Parathyroid adenoma (tissue), 2 donors: Measurements from ENCODE around the gene WNT7A.

Experiments used
- H2AFZ ChIP-seq: fragments of 300-600 bp; sonication (generic); one replicate; pipeline ENCODE4 v1.7.0; 2017; ENCODE audit warnings: antibody characterized with exemption, mild to moderate bottlenecking
- H3K27ac ChIP-seq: fragments of 300-600 bp; sonication (generic); one replicate; pipeline ENCODE4 v1.7.0; 2017
- H3K27me3 ChIP-seq: fragments of 300-600 bp; sonication (generic); one replicate; pipeline ENCODE4 v1.7.0; 2017; ENCODE audit warnings: low read length; ENCODE audit not compliant: control insufficient read depth, insufficient read depth
- H3K36me3 ChIP-seq: fragments of 300-600 bp; sonication (generic); one replicate; pipeline ENCODE4 v1.7.0; 2017; ENCODE audit warnings: low read length; ENCODE audit not compliant: control insufficient read depth, insufficient read depth
- H3K4me1 ChIP-seq: fragments of 300-600 bp; sonication (generic); one replicate; pipeline ENCODE4 v1.7.0; 2017; ENCODE audit warnings: control low read depth
- H3K4me2 ChIP-seq: fragments of 300-600 bp; sonication (generic); one replicate; pipeline ENCODE4 v1.7.0; 2017; ENCODE audit warnings: low read length
- H3K4me3 ChIP-seq: fragments of 300-600 bp; sonication (generic); one replicate; pipeline ENCODE4 v1.7.0; 2017; ENCODE audit warnings: low read depth, low read length
- H3K79me2 ChIP-seq: fragments of 300-600 bp; sonication (generic); one replicate; pipeline ENCODE4 v1.7.0; 2017; ENCODE audit warnings: control low read depth
- H3K9ac ChIP-seq: fragments of 300-600 bp; sonication (generic); one replicate; pipeline ENCODE4 v1.7.0; 2017; ENCODE audit warnings: mild to moderate bottlenecking
- H3K9me3 ChIP-seq: fragments of 300-600 bp; sonication (generic); one replicate; pipeline ENCODE4 v1.7.0; 2017; ENCODE audit warnings: low read length; ENCODE audit not compliant: control insufficient read depth
- CTCF ChIP-seq: fragments of 300-600 bp; sonication (generic); IDR thresholded peaks from one replicate; pipeline ENCODE4 v1.7.0; 2017; ENCODE audit warnings: antibody characterized with exemption, mild to moderate bottlenecking
- donor health status: primary hyperparathyroidism.

WNT7A gene

GRCh38 chr3:13822042-13822441 is 57.8 kb downstream of the WNT7A start:
- Histone ChIP-seq H3K9ac (no peak overlapping the region), H3K79me2 (no peaks in the 10 kb centered on the region), H3K36me3 (no peaks in the 10 kb centered on the region), H3K4me1 (no peaks in the 10 kb centered on the region), H3K27me3 (no peaks in the 10 kb centered on the region), H3K4me2 (no peak overlapping the region), H3K4me3 (no peak overlapping the region), H3K27ac (no peak overlapping the region), H2AFZ (no peak overlapping the region), H3K9me3 (no peaks in the 10 kb centered on the region)
- no peak for TF ChIP-seq CTCF

DNA sequence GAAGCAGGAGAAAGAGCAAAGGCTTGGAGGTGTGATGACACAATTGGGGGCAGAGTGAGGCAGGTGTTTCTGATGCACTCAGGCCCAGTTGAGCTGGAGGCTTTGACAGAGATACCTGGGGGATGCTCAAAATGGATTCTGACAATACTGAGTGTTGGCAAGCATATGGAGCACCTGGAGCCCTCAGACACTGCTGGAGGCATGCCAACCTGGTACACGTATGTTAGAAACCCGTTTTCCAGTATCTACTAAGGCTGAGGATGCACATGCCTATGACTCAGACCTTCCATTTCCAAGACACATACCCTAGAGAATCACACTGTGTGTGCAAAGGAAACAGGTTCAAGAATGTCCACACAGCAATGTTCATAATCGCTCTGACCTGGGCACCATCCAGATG is 58.7 kb downstream of the WNT7A start:
- no peaks in the 10 kb centered on the region for H3K36me3 ChIP-seq
- H3K79me2 ChIP-seq = no peaks in the 10 kb centered on the region
- no peaks in the 10 kb centered on the region for H3K4me1 ChIP-seq
- no peak overlapping the region for H2AFZ ChIP-seq
- TF ChIP-seq CTCF = no peak
- H3K9me3 ChIP-seq = no peaks in the 10 kb centered on the region
- no peaks in the 10 kb centered on the region for H3K27me3 ChIP-seq
- no peak overlapping the region for H3K9ac ChIP-seq
- no peak overlapping the region for H3K27ac ChIP-seq
- H3K4me2 ChIP-seq = no peak overlapping the region
- H3K4me3 ChIP-seq = no peak overlapping the region

- H3K4me1 ChIP-seq = no peaks in the 10 kb centered on the region
- no peak overlapping the region for H3K4me2 ChIP-seq
- no peak overlapping the region for H3K27ac ChIP-seq
- no peak overlapping the region for H2AFZ ChIP-seq
- H3K36me3 ChIP-seq = no peaks in the 10 kb centered on the region
- H3K4me3 ChIP-seq = no peak overlapping the region
- no peaks in the 10 kb centered on the region for H3K9me3 ChIP-seq
- no peak for TF ChIP-seq CTCF
- H3K27me3 ChIP-seq = no peaks in the 10 kb centered on the region
- H3K9ac ChIP-seq = no peak overlapping the region
- H3K79me2 ChIP-seq = no peaks in the 10 kb centered on the region
Observed at GRCh38 chr3:13818919-13819318, 61.0 kb downstream of the WNT7A start.

- H3K9ac ChIP-seq = no peak overlapping the region
- no peak for TF ChIP-seq CTCF
- no peak overlapping the region for H3K4me2 ChIP-seq
- no peaks in the 10 kb centered on the region for H3K27me3 ChIP-seq
- no peaks in the 10 kb centered on the region for H3K9me3 ChIP-seq
- no peaks in the 10 kb centered on the region for H3K4me1 ChIP-seq
- H3K79me2 ChIP-seq = no peaks in the 10 kb centered on the region
- no peaks in the 10 kb centered on the region for H3K36me3 ChIP-seq
- no peak overlapping the region for H3K27ac ChIP-seq
- H2AFZ ChIP-seq = no peak overlapping the region
- no peak overlapping the region for H3K4me3 ChIP-seq
Observed at GRCh38 chr3:13815088-13815683, 64.7 kb downstream of the WNT7A start.

- no peak for TF ChIP-seq CTCF
- Histone ChIP-seq H3K27ac (no peak overlapping the region), H3K27me3 (no peaks in the 10 kb centered on the region), H3K4me3 (no peak overlapping the region), H3K4me2 (no peak overlapping the region), H3K4me1 (no peaks in the 10 kb centered on the region), H3K9me3 (no peaks in the 10 kb centered on the region), H2AFZ (no peak overlapping the region), H3K79me2 (no peaks in the 10 kb centered on the region), H3K9ac (no peak overlapping the region), H3K36me3 (no peaks in the 10 kb centered on the region)
Observed at GRCh38 chr3:13812034-13812471, 67.8 kb downstream of the WNT7A start.
